A673 (cell line): ENCODE data around the gene ZBTB44. TPM values are rescaled to one million over a fixed set of nuclear protein-coding genes. Genes with fewer than 3 reads are reported as not detected.

Experiments
- BruUV-seq: library from RNA; stranded (reverse); fragments of 400-500 nt; replicated peaks from 2 replicates; lab custom pipeline; 2021; lab: Mats Ljungman, UMichigan
- CTCF ChIA-PET: fragments of 300-600 bp; sonication (Branson Sonifier 250); formaldehyde crosslinking; loops from one replicate; lab custom pipeline; 2022; ENCODE audit warnings: antibody characterized with exemption; lab: Charles Lee
- POLR2A ChIA-PET: fragments of 300-600 bp; sonication (Branson Sonifier 250); formaldehyde crosslinking; loops from one replicate; lab custom pipeline; 2022; ENCODE audit warnings: antibody characterized with exemption; ENCODE audit not compliant: low non-redundant PET; lab: Charles Lee
- DNase-seq: peaks from one replicate; pipeline ENCODE4 v3.0.0-alpha.2; 2015; ENCODE audit warnings: low spot score
- H3K27ac ChIP-seq: fragments of 200-600 bp; sonication (generic); 2 replicates; pipeline ENCODE4 v1.5.1; 2016; ENCODE audit warnings: mixed run types, low read depth, mild to moderate bottlenecking, mixed read lengths, antibody characterized with exemption, low read length; ENCODE audit not compliant: poor library complexity, severe bottlenecking
- H3K27me3 ChIP-seq: fragments of 200-600 bp; sonication (generic); replicated peaks from 2 replicates; pipeline ENCODE4 v1.6.1; 2017; ENCODE audit warnings: mixed run types, low read depth, mild to moderate bottlenecking, mixed read lengths, antibody characterized with exemption, low read length; ENCODE audit not compliant: insufficient read depth, poor library complexity
- H3K36me3 ChIP-seq: fragments of 200-600 bp; sonication (generic); 2 replicates; pipeline ENCODE4 v1.6.1; 2016; ENCODE audit warnings: mixed run types, mild to moderate bottlenecking, mixed read lengths, antibody characterized with exemption, low read length; ENCODE audit not compliant: insufficient read depth, poor library complexity, severe bottlenecking
- H3K4me1 ChIP-seq: fragments of 200-600 bp; sonication (generic); 2 replicates; pipeline ENCODE4 v1.6.1; 2017; ENCODE audit warnings: mixed run types, mild to moderate bottlenecking, mixed read lengths, antibody characterized with exemption, low read length; ENCODE audit not compliant: insufficient read depth, poor library complexity, severe bottlenecking
- H3K4me3 ChIP-seq: fragments of 200-600 bp; sonication (generic); 2 replicates; pipeline ENCODE4 v1.5.1; 2016; ENCODE audit warnings: low read depth, mixed run types, mild to moderate bottlenecking, mixed read lengths, low read length; ENCODE audit not compliant: poor library complexity, severe bottlenecking
- H3K9me3 ChIP-seq: fragments of 200-600 bp; sonication (generic); 2 replicates; pipeline ENCODE4 v1.6.1; 2016; ENCODE audit warnings: mixed run types, low read depth, mild to moderate bottlenecking, mixed read lengths, antibody characterized with exemption, low read length; ENCODE audit not compliant: poor library complexity, severe bottlenecking
- EZH2 ChIP-seq: fragments of 200-600 bp; sonication (generic); IDR thresholded peaks from 2 replicates; pipeline ENCODE4 v1.6.1; 2017; ENCODE audit warnings: borderline replicate concordance, low read depth, mild to moderate bottlenecking, mixed read lengths, antibody characterized with exemption, low read length; ENCODE audit not compliant: poor library complexity, severe bottlenecking
- intact Hi-C: fragments of 100-400 bp; cut with micrococcal nuclease; formaldehyde crosslinking; loops from one replicate; pipeline ENCODE4 v1.10.0; 2022; ENCODE audit not compliant: unreplicated experiment
- total RNA-seq: library from RNA; stranded (reverse); gene quantifications from 2 replicates; pipeline ENCODE4 v1.2.3, GENCODE V29; 2021
- TF ChIP-seq, protein P1 (sequence below): fragments of 300-800, 200-600 bp; sonication (generic); conservative IDR thresholded peaks from 2 replicates; pipeline ENCODE4 v1.5.1; 2017; ENCODE audit warnings: low read depth, mild to moderate bottlenecking, antibody characterized with exemption, low read length, moderate library complexity, mixed read lengths

The ZBTB44 gene
- total RNA-seq, 1 experiment from 2014 or later: 37.0 TPM

GRCh38 chr11:130278745-130279144 is 36.0 kb downstream of the ZBTB44 start:
- H3K9me3 ChIP-seq: no peaks in the 10 kb centered on the region
- H3K27me3 ChIP-seq: no peaks in the 10 kb centered on the region
- no peaks in the 10 kb centered on the region for H3K36me3 ChIP-seq
- ChIA-PET POLR2A (no interaction called here), CTCF (no interaction called here)
- DNase-seq: no peak
- TF ChIP-seq EZH2: no peak
- TF ChIP-seq, protein P1, sequence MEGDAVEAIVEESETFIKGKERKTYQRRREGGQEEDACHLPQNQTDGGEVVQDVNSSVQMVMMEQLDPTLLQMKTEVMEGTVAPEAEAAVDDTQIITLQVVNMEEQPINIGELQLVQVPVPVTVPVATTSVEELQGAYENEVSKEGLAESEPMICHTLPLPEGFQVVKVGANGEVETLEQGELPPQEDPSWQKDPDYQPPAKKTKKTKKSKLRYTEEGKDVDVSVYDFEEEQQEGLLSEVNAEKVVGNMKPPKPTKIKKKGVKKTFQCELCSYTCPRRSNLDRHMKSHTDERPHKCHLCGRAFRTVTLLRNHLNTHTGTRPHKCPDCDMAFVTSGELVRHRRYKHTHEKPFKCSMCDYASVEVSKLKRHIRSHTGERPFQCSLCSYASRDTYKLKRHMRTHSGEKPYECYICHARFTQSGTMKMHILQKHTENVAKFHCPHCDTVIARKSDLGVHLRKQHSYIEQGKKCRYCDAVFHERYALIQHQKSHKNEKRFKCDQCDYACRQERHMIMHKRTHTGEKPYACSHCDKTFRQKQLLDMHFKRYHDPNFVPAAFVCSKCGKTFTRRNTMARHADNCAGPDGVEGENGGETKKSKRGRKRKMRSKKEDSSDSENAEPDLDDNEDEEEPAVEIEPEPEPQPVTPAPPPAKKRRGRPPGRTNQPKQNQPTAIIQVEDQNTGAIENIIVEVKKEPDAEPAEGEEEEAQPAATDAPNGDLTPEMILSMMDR: no peak
- H3K4me1 ChIP-seq: no peaks in the 10 kb centered on the region
- intact Hi-C loops: no loop called here
- BruUV-seq: no TSS peak
- H3K4me3 ChIP-seq: no peak overlapping the region
- no peak overlapping the region for H3K27ac ChIP-seq

DNA sequence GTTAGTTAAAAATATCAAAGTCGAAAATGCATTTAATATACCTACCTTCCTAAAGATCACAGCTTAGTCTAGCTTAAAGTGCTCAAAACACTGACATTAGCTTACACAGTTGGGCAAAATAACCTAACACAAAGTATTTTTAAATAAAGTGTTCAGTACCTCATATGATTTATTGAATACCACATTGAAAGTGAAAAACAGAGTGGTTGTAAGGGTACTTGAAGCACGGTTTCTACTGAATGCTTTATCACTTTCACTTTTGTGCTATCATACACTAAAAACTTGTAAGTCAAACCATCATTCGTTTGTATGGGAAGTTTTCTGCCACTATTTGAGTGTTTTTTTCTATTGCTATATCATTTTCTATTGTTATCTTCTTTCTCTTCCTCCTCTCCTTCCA is 36.6 kb downstream of the ZBTB44 start:
- Histone ChIP-seq H3K27ac (no peak overlapping the region), H3K9me3 (no peaks in the 10 kb centered on the region), H3K4me3 (no peak overlapping the region), H3K36me3 (no peaks in the 10 kb centered on the region), H3K27me3 (no peaks in the 10 kb centered on the region), H3K4me1 (no peaks in the 10 kb centered on the region)
- no peak for DNase-seq
- ChIA-PET CTCF (no interaction called here), POLR2A (no interaction called here)
- intact Hi-C loops: no loop called here
- BruUV-seq: no TSS peak
- TF ChIP-seq, protein P1: no peak
- TF ChIP-seq EZH2: no peak

DNA sequence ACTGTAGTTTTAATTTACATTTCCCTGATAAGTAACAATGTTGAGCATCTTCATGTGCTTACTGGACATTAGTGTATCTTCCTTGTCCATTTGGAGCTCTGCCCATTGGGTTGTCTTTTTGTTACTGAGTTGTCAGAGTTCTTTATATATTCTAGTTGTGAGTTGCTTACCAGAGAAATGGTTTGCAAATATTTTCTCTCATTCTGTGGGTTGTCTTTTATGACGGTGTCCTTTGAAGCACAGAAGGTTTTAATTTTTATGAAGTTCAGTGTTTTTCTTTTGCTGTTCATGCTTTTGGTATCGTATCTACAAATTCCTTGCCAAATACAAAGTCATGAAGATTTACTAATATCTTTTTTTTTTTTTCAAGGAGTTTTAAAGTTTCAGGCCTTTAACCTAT is 42.4 kb downstream of the ZBTB44 start:
- Histone ChIP-seq H3K27me3 (no peaks in the 10 kb centered on the region), H3K27ac (no peak overlapping the region), H3K4me1 (no peaks in the 10 kb centered on the region), H3K4me3 (no peak overlapping the region), H3K36me3 (no peaks in the 10 kb centered on the region), H3K9me3 (no peaks in the 10 kb centered on the region)
- CTCF ChIA-PET: no interaction called here
- TF ChIP-seq, protein P1: no peak
- TF ChIP-seq EZH2: no peak
- no TSS peak for BruUV-seq
- POLR2A ChIA-PET: no interaction called here
- no peak for DNase-seq
- intact Hi-C loops: no loop called here
